Astrocyte (in vitro differentiated cells and primary cell): ENCODE results near the gene PSTK.

Experiments
- CTCF ChIP-seq: IDR thresholded peaks from 2 replicates; pipeline ENCODE4 v1.5.1; 2011; ENCODE audit warnings: low read depth, mild to moderate bottlenecking, inconsistent platforms, low read length, moderate library complexity; ENCODE audit not compliant: insufficient read depth
- EZH2 ChIP-seq: IDR thresholded peaks from 2 replicates; pipeline ENCODE4 v1.6.1; 2012; ENCODE audit warnings: mild to moderate bottlenecking, low read length, inconsistent platforms; ENCODE audit not compliant: insufficient read depth

- TF ChIP-seq CTCF (no peak), EZH2 (no peak)
These were observed 11.9 kb downstream of the PSTK start for GRCh38 chr10:122992031-122992585.
